CD4-positive, CD25-positive, alpha-beta regulatory T cell (primary cell): ENCODE data around the gene FOXE1. TPM values are rescaled to one million over a fixed set of nuclear protein-coding genes. Genes with fewer than 3 reads are reported as not detected.

Source experiments
- ATAC-seq, 2 donors: fragments of 150-1000 bp; cut with Tn5 transposase; one replicate each; pipeline ENCODE4 v1.10.0; 2021; ENCODE audit warnings: low read depth in 2 of 2, moderate number of reproducible peaks in 2 of 2, moderate library complexity in 1 of 2
- DNase-seq, 3 donors: peaks; one replicate each; pipeline versions ENCODE4 v3.0.0 to v3.0.0-alpha.2; 2012 to 2022; ENCODE audit warnings: mixed read lengths in 1 of 3
- H3K27ac ChIP-seq: one replicate; pipeline ENCODE4 v1.7.0; 2013; ENCODE audit warnings: mild to moderate bottlenecking, low read length; ENCODE audit not compliant: insufficient read depth, poor library complexity, severe bottlenecking
- H3K27me3 ChIP-seq: one replicate; pipeline ENCODE4 v1.7.0; 2013; ENCODE audit warnings: low read length; ENCODE audit not compliant: control insufficient read depth, insufficient read depth
- H3K36me3 ChIP-seq: one replicate; pipeline ENCODE4 v1.7.0; 2013; ENCODE audit warnings: mild to moderate bottlenecking, low read length, moderate library complexity; ENCODE audit not compliant: control insufficient read depth, insufficient read depth
- H3K4me1 ChIP-seq: 2 replicates; pipeline ENCODE4 v1.7.0; 2013; ENCODE audit warnings: mild to moderate bottlenecking, low read length; ENCODE audit not compliant: insufficient read depth, control insufficient read depth, poor library complexity, severe bottlenecking
- H3K4me3 ChIP-seq: one replicate; pipeline ENCODE4 v1.7.0; 2013; ENCODE audit warnings: low read depth, mild to moderate bottlenecking, low read length, moderate library complexity
- H3K9me3 ChIP-seq, 2 experiments: 1 replicate in 1 of 2; 2 replicates in 1 of 2; pipeline ENCODE4 v1.7.0; 2013; ENCODE audit warnings: low read length in 2 of 2, mild to moderate bottlenecking in 1 of 2, moderate library complexity in 1 of 2; ENCODE audit not compliant: control insufficient read depth in 2 of 2
- H3K27ac Mint-ChIP-seq, 3 donors: one replicate each; pipeline ENCODE4 v1.8.0; 2020 to 2022; ENCODE audit warnings: mild to moderate bottlenecking in 3 of 3, mixed read lengths in 3 of 3, moderate library complexity in 2 of 3
- H3K27me3 Mint-ChIP-seq: one replicate; pipeline ENCODE4 v1.8.0; 2022; ENCODE audit warnings: mild to moderate bottlenecking, mixed read lengths
- H3K36me3 Mint-ChIP-seq: one replicate; pipeline ENCODE4 v1.8.0; 2020; ENCODE audit warnings: mixed read lengths
- H3K4me1 Mint-ChIP-seq, 4 donors: one replicate each; pipeline ENCODE4 v1.8.0; 2020 to 2022; ENCODE audit warnings: mixed read lengths in 4 of 4, mild to moderate bottlenecking in 1 of 4
- H3K4me3 Mint-ChIP-seq, 4 donors: one replicate each; pipeline ENCODE4 v1.8.0; 2020 to 2022; ENCODE audit warnings: mild to moderate bottlenecking in 4 of 4, mixed read lengths in 4 of 4, moderate library complexity in 3 of 4
- H3K9me3 Mint-ChIP-seq, 7 donors: one replicate each; pipeline ENCODE4 v1.8.0; 2020 to 2022; ENCODE audit warnings: mixed read lengths in 7 of 7, mild to moderate bottlenecking in 3 of 7, moderate library complexity in 2 of 7
- polyA plus RNA-seq, 4 donors: library from polyadenylated mRNA; unstranded; fragments of 300-500 nt; fragmentation: Illumina TruSeq; gene quantifications; one replicate each; pipeline ENCODE4 v1.2.3, GENCODE V29; 2021
- total RNA-seq: library from RNA; stranded (reverse); gene quantifications from one replicate; pipeline ENCODE4 v1.2.3, GENCODE V29; 2022

The FOXE1 gene
- total and polyA plus RNA-seq, 5 donors from 2014 or later, result not detected

DNA sequence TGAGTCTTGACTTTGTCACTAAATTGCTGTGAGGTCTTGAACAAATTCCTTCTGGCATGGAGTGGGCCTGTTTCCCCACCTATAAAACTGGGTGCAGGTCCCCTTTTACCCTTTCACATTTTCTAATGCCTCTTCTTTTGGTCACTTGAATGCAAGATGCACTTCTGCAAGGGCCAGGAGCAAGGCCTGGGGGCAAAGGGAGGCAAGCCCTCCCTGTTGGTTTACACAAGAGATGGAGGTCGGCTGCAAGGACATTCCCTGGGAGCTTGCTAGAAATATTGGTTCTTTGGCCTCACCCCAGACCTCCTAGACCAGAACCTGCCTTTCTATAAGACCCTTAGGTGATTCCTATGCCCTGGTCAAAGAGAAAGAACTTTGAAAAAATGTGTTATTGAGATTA is 5.8 kb downstream of the FOXE1 start:
- no peak overlapping the region for H3K4me3 Mint-ChIP-seq

DNA sequence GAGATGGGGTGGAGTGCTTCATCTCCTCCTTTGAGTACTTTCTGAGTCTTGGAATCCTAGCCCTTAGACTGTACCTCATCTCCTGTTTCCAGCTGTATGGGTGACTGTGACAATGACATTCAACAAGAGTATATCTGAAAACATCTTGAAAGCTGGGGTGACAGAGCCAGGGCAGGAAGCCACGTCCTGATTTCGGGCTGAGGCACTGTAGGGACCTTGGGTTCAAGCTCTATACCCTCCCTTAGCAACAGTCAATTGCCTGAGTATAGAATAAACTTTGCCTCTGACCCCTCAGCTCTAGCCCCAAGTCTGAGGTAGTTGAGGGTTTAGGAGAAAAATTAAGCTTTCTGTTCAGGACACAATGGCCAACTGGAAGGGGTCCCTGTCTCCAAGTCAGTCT is 6.3 kb downstream of the FOXE1 start:
- peaks cover 0 to 5% (median 0%) of the 10 kb centered on the region in 7 donors for H3K9me3 Mint-ChIP-seq
- Histone ChIP-seq H3K27me3 (peaks cover 34% of the 10 kb centered on the region), H3K27ac (no peak overlapping the region), H3K4me1 (peaks cover 12% of the 10 kb centered on the region), H3K4me3 (no peak overlapping the region), H3K9me3 (no peaks in the 10 kb centered on the region), H3K36me3 (no peaks in the 10 kb centered on the region)
- no peak for ATAC-seq
- H3K36me3 Mint-ChIP-seq, result no peaks in the 10 kb centered on the region
- peaks cover 80% of the 10 kb centered on the region for H3K27me3 Mint-ChIP-seq
- no peak overlapping the region for H3K27ac Mint-ChIP-seq
- peaks cover 0 to 22% (median 8%) of the 10 kb centered on the region in 4 donors for H3K4me1 Mint-ChIP-seq
- no peak overlapping the region for H3K4me3 Mint-ChIP-seq
- DNase-seq, result no peak

More for the DNA sequence above, 5.8 kb downstream of the FOXE1 start:
- Mint-ChIP-seq H3K36me3 (no peaks in the 10 kb centered on the region), H3K27me3 (peaks cover 79% of the 10 kb centered on the region), H3K27ac (no peak overlapping the region), H3K9me3 (peaks cover 0 to 5% (median 0%) of the 10 kb centered on the region in 7 donors), H3K4me1 (peaks cover 0 to 25% (median 8%) of the 10 kb centered on the region in 4 donors)
- no peaks in the 10 kb centered on the region for H3K9me3 ChIP-seq
- H3K4me1 ChIP-seq, result peaks cover 16% of the 10 kb centered on the region
- H3K4me3 ChIP-seq, result no peak overlapping the region
- DNase-seq (no peak), ATAC-seq (no peak)
- H3K27me3 ChIP-seq, result peaks cover 34% of the 10 kb centered on the region
- H3K36me3 ChIP-seq, result no peaks in the 10 kb centered on the region
- H3K27ac ChIP-seq, result no peak overlapping the region

DNA sequence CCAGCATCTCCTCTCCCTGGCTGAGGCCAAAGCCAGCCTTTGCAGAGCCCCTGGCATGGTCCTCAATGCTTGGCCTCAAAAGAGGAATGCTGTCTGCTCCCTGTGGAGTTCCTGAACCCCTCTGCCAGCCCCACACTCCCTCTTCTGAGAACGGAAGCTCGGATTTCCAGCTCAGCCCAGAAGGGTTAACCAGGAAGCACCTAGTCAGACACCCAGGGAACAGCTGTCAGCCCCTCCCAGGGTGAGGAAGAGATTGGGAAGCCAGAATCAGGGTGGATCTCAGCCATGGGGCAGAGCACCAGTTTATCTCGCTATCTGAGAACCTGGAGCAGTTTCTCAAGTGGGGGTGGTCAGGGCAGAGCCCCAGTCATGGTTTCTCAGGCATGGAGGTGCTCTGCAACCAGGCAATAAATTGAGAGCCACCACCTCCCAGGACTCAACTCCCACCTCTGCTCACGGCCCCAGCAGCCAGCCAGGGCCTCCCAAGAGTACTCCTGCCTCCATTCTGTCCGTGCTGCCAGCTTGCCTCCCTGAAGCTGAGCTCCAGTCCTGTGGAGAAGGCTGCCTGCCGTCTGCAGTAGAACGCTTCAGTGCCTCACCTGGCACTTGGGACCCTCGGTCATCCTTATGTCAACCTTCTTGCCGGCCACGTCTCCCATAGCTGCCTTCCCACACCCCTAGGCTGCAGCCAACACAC is 7.6 kb downstream of the FOXE1 start:
- Histone ChIP-seq H3K4me3 (no peak overlapping the region), H3K9me3 (peaks cover 0 to 7% of the 10 kb centered on the region in 2 experiments), H3K27ac (no peak overlapping the region), H3K36me3 (no peaks in the 10 kb centered on the region), H3K27me3 (peaks cover 32% of the 10 kb centered on the region), H3K4me1 (peaks cover 5% of the 10 kb centered on the region)
- peaks cover 0 to 15% (median 6%) of the 10 kb centered on the region in 4 donors for H3K4me1 Mint-ChIP-seq
- ATAC-seq (no peak), DNase-seq (no peak)
- peak overlapping the region in 1 of 4 donors; percentile 22 for H3K4me3 Mint-ChIP-seq
- no peak overlapping the region for H3K27ac Mint-ChIP-seq
- peaks cover 0 to 10% (median 5%) of the 10 kb centered on the region in 7 donors for H3K9me3 Mint-ChIP-seq
- no peaks in the 10 kb centered on the region for H3K36me3 Mint-ChIP-seq
- H3K27me3 Mint-ChIP-seq, result peaks cover 77% of the 10 kb centered on the region

DNA sequence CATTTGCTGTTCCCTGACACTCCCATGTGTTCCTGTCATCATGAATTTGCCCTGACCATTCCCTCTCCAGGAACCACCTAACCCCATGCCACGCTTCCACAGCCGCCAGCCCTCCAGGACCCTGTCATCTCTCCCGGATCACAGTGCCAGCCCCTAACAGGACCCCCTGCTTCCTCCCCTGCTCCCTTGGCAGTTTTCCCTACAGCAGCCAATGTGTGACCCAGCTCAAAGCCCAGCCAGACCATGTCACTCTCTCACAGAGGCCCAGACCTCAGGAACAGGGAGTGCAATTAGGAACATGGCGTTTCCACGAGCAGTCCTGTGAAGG is 8.1 kb downstream of the FOXE1 start:
- H3K27ac Mint-ChIP-seq, result no peak overlapping the region
- H3K27me3 Mint-ChIP-seq, result peaks cover 76% of the 10 kb centered on the region
- peaks cover 0 to 15% (median 8%) of the 10 kb centered on the region in 7 donors for H3K9me3 Mint-ChIP-seq
- no peaks in the 10 kb centered on the region for H3K36me3 Mint-ChIP-seq
- H3K4me1 Mint-ChIP-seq, result peaks cover 0 to 12% (median 3%) of the 10 kb centered on the region in 4 donors
- peaks cover 31% of the 10 kb centered on the region for H3K27me3 ChIP-seq
- H3K4me3 Mint-ChIP-seq, result peak overlapping the region in 1 of 4 donors; percentile 22
- no peaks in the 10 kb centered on the region for H3K36me3 ChIP-seq
- DNase-seq, result no peak
- H3K4me1 ChIP-seq, result peaks cover 5% of the 10 kb centered on the region
- ATAC-seq, result no peak
- peaks cover 4 to 12% of the 10 kb centered on the region in 2 experiments for H3K9me3 ChIP-seq
- H3K4me3 ChIP-seq, result no peak overlapping the region
- H3K27ac ChIP-seq, result no peak overlapping the region

DNA sequence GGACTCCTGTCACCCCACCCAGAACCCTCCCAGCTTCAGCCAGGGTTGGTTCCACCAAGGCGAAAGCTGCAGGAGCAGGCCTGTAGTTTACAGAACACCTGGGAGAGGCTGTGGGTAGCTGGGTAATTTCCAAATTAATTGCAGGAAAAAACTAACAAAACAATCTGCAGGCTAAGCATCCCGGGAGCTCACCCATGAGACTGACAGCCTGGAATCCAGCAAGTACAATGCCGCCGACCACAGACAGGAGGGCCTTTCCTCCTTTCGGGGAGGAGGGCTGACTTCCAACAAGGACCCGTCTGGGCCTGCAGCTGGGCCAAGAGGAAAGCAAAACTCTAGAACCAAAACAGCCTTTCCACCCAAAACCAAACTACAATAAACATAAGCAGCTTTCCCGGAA is 10.3 kb downstream of the FOXE1 start:
- Mint-ChIP-seq H3K27me3 (peaks cover 70% of the 10 kb centered on the region), H3K36me3 (no peaks in the 10 kb centered on the region), H3K9me3 (peaks cover 0 to 26% (median 11%) of the 10 kb centered on the region in 7 donors), H3K4me1 (peaks cover 0 to under 1% (median 0%) of the 10 kb centered on the region in 4 donors), H3K27ac (no peak overlapping the region), H3K4me3 (no peak overlapping the region)
- Histone ChIP-seq H3K27me3 (peaks cover 25% of the 10 kb centered on the region), H3K9me3 (peaks cover 14 to 21% of the 10 kb centered on the region in 2 experiments), H3K27ac (no peak overlapping the region), H3K36me3 (no peaks in the 10 kb centered on the region), H3K4me1 (no peaks in the 10 kb centered on the region), H3K4me3 (no peak overlapping the region)
- ATAC-seq (no peak), DNase-seq (no peak)

DNA sequence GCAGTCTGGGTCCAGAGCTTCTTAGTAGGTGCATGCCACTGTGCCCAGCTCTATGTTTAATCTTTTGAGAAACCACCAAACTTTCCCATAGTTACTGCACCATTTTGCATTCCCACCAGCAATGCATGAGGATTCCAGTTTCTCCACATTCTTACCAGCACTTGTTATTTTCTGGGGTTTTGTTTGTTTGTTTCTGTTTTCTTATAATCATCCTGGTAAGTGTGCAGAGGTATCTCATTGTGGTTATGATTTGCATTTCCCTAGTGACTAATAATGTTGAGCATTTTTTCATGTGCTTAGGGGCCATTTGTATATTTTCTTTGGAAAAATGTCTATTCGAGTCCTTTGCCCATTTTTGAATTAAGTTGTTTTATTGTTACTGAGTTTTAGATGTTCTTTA is 11.4 kb downstream of the FOXE1 start:
- no peak overlapping the region for H3K27ac ChIP-seq
- DNase-seq, result no peak
- Mint-ChIP-seq H3K9me3 (peaks cover 0 to 27% (median 11%) of the 10 kb centered on the region in 7 donors), H3K27me3 (peaks cover 67% of the 10 kb centered on the region), H3K4me1 (no peaks in the 10 kb centered on the region), H3K27ac (no peak overlapping the region), H3K4me3 (no peak overlapping the region), H3K36me3 (no peaks in the 10 kb centered on the region)
- H3K36me3 ChIP-seq, result no peaks in the 10 kb centered on the region
- H3K9me3 ChIP-seq, result peaks cover 14 to 21% of the 10 kb centered on the region in 2 experiments
- no peaks in the 10 kb centered on the region for H3K4me1 ChIP-seq
- no peak overlapping the region for H3K4me3 ChIP-seq
- ATAC-seq, result no peak
- H3K27me3 ChIP-seq, result peaks cover 21% of the 10 kb centered on the region

DNA sequence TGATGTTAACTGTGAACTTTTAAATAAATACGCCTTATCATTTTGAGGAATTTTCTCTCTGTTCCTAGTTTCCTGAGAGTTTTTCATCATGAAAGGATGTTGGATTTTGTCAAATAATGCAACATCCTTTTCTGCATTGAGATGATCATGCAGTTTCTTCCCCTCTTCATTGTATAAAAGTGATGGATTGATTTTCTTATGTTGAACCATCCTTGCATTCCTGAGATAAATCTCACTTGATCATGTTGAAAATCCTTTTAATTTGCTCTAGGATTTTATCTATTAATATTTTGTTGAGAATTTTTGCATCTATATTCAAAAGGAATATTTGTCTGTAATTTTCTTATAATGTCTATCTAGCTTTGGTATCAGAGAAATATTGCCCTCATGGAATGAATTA is 13.3 kb downstream of the FOXE1 start:
- H3K9me3 Mint-ChIP-seq, result peaks cover 0 to 28% (median 11%) of the 10 kb centered on the region in 7 donors

DNA sequence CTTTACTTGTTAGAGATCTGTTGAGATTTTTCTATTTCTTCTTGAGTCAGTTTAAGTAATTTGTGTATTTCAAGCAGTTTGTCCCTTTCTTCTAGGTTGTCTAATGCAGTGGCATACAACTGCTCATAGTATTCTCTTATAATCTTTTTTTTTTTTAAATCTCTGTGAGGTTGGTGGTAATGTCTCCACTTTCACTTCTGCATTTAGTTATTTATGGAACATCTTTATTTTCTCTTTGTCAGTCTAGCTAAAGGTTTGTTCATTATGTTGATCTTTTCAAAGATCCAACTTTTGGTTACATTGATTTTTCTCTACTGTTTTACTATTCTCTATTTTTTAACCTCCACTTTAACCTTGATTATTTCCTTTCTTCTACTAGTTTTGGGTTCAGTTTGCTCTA is 13.8 kb downstream of the FOXE1 start:
- H3K36me3 Mint-ChIP-seq, result peaks cover 8% of the 10 kb centered on the region
- H3K27me3 Mint-ChIP-seq, result peaks cover 58% of the 10 kb centered on the region
- Histone ChIP-seq H3K4me1 (no peaks in the 10 kb centered on the region), H3K9me3 (peaks cover 14 to 21% of the 10 kb centered on the region in 2 experiments), H3K27ac (no peak overlapping the region), H3K4me3 (no peak overlapping the region), H3K27me3 (peaks cover 14% of the 10 kb centered on the region), H3K36me3 (no peaks in the 10 kb centered on the region)
- H3K4me3 Mint-ChIP-seq, result no peak overlapping the region
- peaks cover 0 to 28% (median 11%) of the 10 kb centered on the region in 7 donors for H3K9me3 Mint-ChIP-seq
- ATAC-seq (no peak), DNase-seq (no peak)
- H3K27ac Mint-ChIP-seq, result no peak overlapping the region
- H3K4me1 Mint-ChIP-seq, result no peaks in the 10 kb centered on the region

More for the DNA sequence above, 13.3 kb downstream of the FOXE1 start:
- Mint-ChIP-seq H3K36me3 (peaks cover 3% of the 10 kb centered on the region), H3K27ac (no peak overlapping the region), H3K4me1 (no peaks in the 10 kb centered on the region), H3K4me3 (no peak overlapping the region), H3K27me3 (peaks cover 57% of the 10 kb centered on the region)
- no peak for DNase-seq
- H3K27me3 ChIP-seq, result peaks cover 14% of the 10 kb centered on the region
- H3K9me3 ChIP-seq, result peaks cover 14 to 21% of the 10 kb centered on the region in 2 experiments
- no peaks in the 10 kb centered on the region for H3K36me3 ChIP-seq
- no peak for ATAC-seq
- no peak overlapping the region for H3K27ac ChIP-seq
- H3K4me1 ChIP-seq, result no peaks in the 10 kb centered on the region
- H3K4me3 ChIP-seq, result no peak overlapping the region
